Aorta (tissue), 5 donors: ENCODE data around the gene RPL12. TPM values are rescaled to one million over a fixed set of nuclear protein-coding genes. Genes with fewer than 3 reads are reported as not detected.
"Not testable (repeated sequence)": the region's sequence is repeated elsewhere in the genome, so short reads cannot be mapped to it uniquely, and the experiment has no call there.

Source experiments
- ATAC-seq: fragments of 200-7000 bp; cut with Tn5 transposase; one replicate; pipeline ENCODE4 v1.9.1; 2022; ENCODE audit warnings: moderate library complexity; ENCODE audit not compliant: low FRiP score
- DNase-seq, 2 donors: peaks; one replicate each; pipeline ENCODE4 v3.0.0-alpha.2; 2020
- H3K27ac ChIP-seq, 2 donors: one replicate each; pipeline ENCODE4 v1.5.1; 2013; ENCODE audit warnings: low read length in 2 of 2, mild to moderate bottlenecking in 2 of 2, moderate library complexity in 2 of 2, control low read depth in 1 of 2, inconsistent platforms in 1 of 2, low read depth in 1 of 2
- H3K27me3 ChIP-seq, 2 donors: one replicate each; pipeline ENCODE4 v1.6.1; 2013; ENCODE audit warnings: control low read depth in 1 of 2, low read length in 1 of 2, mild to moderate bottlenecking in 1 of 2, moderate library complexity in 1 of 2; ENCODE audit not compliant: insufficient read depth in 2 of 2, control insufficient read depth in 1 of 2
- H3K36me3 ChIP-seq, 2 donors: one replicate each; pipeline ENCODE4 v1.6.1; 2013; ENCODE audit warnings: control low read depth in 1 of 2, low read length in 1 of 2, mild to moderate bottlenecking in 1 of 2; ENCODE audit not compliant: insufficient read depth in 2 of 2, control insufficient read depth in 1 of 2
- H3K4me1 ChIP-seq, 2 donors: one replicate each; pipeline ENCODE4 v1.6.1; 2013; ENCODE audit warnings: low read length in 2 of 2, control low read depth in 1 of 2, mild to moderate bottlenecking in 1 of 2, moderate library complexity in 1 of 2; ENCODE audit not compliant: insufficient read depth in 2 of 2, control insufficient read depth in 1 of 2
- H3K4me3 ChIP-seq, 2 donors: one replicate each; pipeline ENCODE4 v1.5.1; 2013; ENCODE audit warnings: low read length in 2 of 2, control low read depth in 1 of 2, mild to moderate bottlenecking in 1 of 2
- H3K9me3 ChIP-seq: one replicate; pipeline ENCODE4 v1.6.1; 2013; ENCODE audit warnings: mild to moderate bottlenecking, low read length; ENCODE audit not compliant: control insufficient read depth
- WGBS, 2 donors: extraction: QIAGEN DNeasy Blood & Tissue Kit; methylation state at CpG; one replicate each; pipeline ENCODE4 v1.1.7; 2013; 5-methylcytosine and 5-hydroxymethylcytosine counted together
- intact Hi-C, 2 donors: fragments of 100-400 bp; cut with DNase I; formaldehyde crosslinking; loops; one replicate each; pipeline versions ENCODE4 v1.14.2 to v1.15.0; 2022
- polyA plus RNA-seq, 2 donors: library from polyadenylated mRNA; stranded (reverse); fragments of 200-250 nt; gene quantifications; one replicate each; pipeline ENCODE4 v1.2.3, GENCODE V29; 2013
- total RNA-seq, 2 donors: library from RNA; stranded (reverse); fragmentation: NEBNext Ultra II Directional; extraction: Animal tissue kit (Norgen Biotek cat#: 25700); gene quantifications; one replicate each; pipeline ENCODE4 v1.2.1, GENCODE V29; 2021
- donor health status: healthy with polysubstance abuse.
- donor health status: Bipolar disorder and iron deficiency.
- donor health status: DM: no; HTN: no; CAD: no.
- donor health status: DM: no; HTN: no; CAD: no.
- donor health status: DM: yes; HTN: yes; CAD: no.

RPL12 gene
- total and polyA plus RNA-seq, 4 donors: 875 to 3,006 (median 1,920) TPM

- Histone ChIP-seq H3K4me3 (no peak overlapping the region), H3K9me3 (no peaks in the 10 kb centered on the region), H3K27ac (no peak overlapping the region), H3K36me3 (peaks cover 0 to 4% of the 10 kb centered on the region in 2 donors), H3K4me1 (no peaks in the 10 kb centered on the region), H3K27me3 (no peaks in the 10 kb centered on the region)
- ATAC-seq (no peak), DNase-seq (no peak)
- WGBS, 2 donors: 87 to 93% methylated on average over 17 of the region's 17 CpGs
- intact Hi-C loops: no loop called here
Measured at GRCh38 chr9:127479507-127480081, 28.4 kb upstream of the RPL12 start.

- Histone ChIP-seq H3K27me3 (no peaks in the 10 kb centered on the region), H3K4me1 (no peaks in the 10 kb centered on the region), H3K9me3 (no peaks in the 10 kb centered on the region), H3K4me3 (no peak overlapping the region), H3K27ac (no peak overlapping the region), H3K36me3 (peaks cover 2 to 3% of the 10 kb centered on the region in 2 donors)
- peak in 1 of 2 donors; percentile 57 for DNase-seq
- no peak for ATAC-seq
- intact Hi-C loops: no loop called here
- 90 to 95% methylated on average over 5 of the region's 5 CpGs for WGBS, 2 donors
Measured at GRCh38 chr9:127474592-127474991, 23.4 kb upstream of the RPL12 start.

- no peak overlapping the region for H3K27ac ChIP-seq
- 77 to 83% methylated on average over 4 of the region's 4 CpGs for WGBS, 2 donors
- ATAC-seq: no peak
- intact Hi-C loops: no loop called here
- H3K4me1 ChIP-seq: no peaks in the 10 kb centered on the region
- peak in 1 of 2 donors; percentile 22 for DNase-seq
- no peaks in the 10 kb centered on the region for H3K27me3 ChIP-seq
- H3K4me3 ChIP-seq: no peak overlapping the region
- H3K36me3 ChIP-seq: peaks cover 2 to 3% of the 10 kb centered on the region in 2 donors
- H3K9me3 ChIP-seq: no peaks in the 10 kb centered on the region
Measured at GRCh38 chr9:127473932-127474331, 22.7 kb upstream of the RPL12 start.

- Histone ChIP-seq H3K36me3 (peaks cover 2 to 3% of the 10 kb centered on the region in 2 donors), H3K9me3 (no peaks in the 10 kb centered on the region), H3K27ac (no peak overlapping the region), H3K4me3 (no peak overlapping the region), H3K4me1 (no peaks in the 10 kb centered on the region), H3K27me3 (no peaks in the 10 kb centered on the region)
- ATAC-seq (no peak), DNase-seq (peak in 1 of 2 donors; percentile 31)
- WGBS, 2 donors: 88% methylated on average over 10 of the region's 10 CpGs
- intact Hi-C loops: no loop called here
Measured at GRCh38 chr9:127473501-127473900, 22.3 kb upstream of the RPL12 start.

GRCh38 chr9:127470662-127471061 is 19.5 kb upstream of the RPL12 start:
- Histone ChIP-seq H3K27ac (no peak overlapping the region), H3K27me3 (no peaks in the 10 kb centered on the region), H3K4me1 (no peaks in the 10 kb centered on the region), H3K36me3 (peaks cover 3 to 9% of the 10 kb centered on the region in 2 donors), H3K9me3 (no peaks in the 10 kb centered on the region), H3K4me3 (no peak overlapping the region)
- intact Hi-C loops: no loop called here
- ATAC-seq (no peak), DNase-seq (no peak)
- 82 to 89% methylated on average over 3 of the region's 3 CpGs for WGBS, 2 donors

GRCh38 chr9:127467621-127468020 is 16.4 kb upstream of the RPL12 start:
- H3K27ac ChIP-seq: no peak overlapping the region
- no peaks in the 10 kb centered on the region for H3K27me3 ChIP-seq
- ATAC-seq (no peak), DNase-seq (no peak)
- no peaks in the 10 kb centered on the region for H3K4me1 ChIP-seq
- intact Hi-C loops: no loop called here
- no peaks in the 10 kb centered on the region for H3K9me3 ChIP-seq
- WGBS, 2 donors: 95% methylated on average over 14 of the region's 14 CpGs
- H3K36me3 ChIP-seq: peaks cover 3 to 9% of the 10 kb centered on the region in 2 donors
- no peak overlapping the region for H3K4me3 ChIP-seq

- intact Hi-C loops, H3K9me3 ChIP-seq: not testable (repeated sequence)
- 96 to 97% methylated on average over 5 of the region's 5 CpGs for whole genome bisulfite sequencing, 2 donors
Measured at GRCh38 chr9:127466407-127466917, 15.3 kb upstream of the RPL12 start.

GRCh38 chr9:127463911-127464310 is 12.7 kb upstream of the RPL12 start:
- no peak overlapping the region for H3K4me3 ChIP-seq
- no peak for ATAC-seq
- intact Hi-C loops: no loop called here
- H3K27ac ChIP-seq: no peak overlapping the region
- H3K4me1 ChIP-seq: no peaks in the 10 kb centered on the region
- 67 to 73% methylated on average over 7 of the region's 7 CpGs for WGBS, 2 donors
- H3K27me3 ChIP-seq: no peaks in the 10 kb centered on the region
- DNase-seq: no peak
- peaks cover 3 to 16% of the 10 kb centered on the region in 2 donors for H3K36me3 ChIP-seq
- no peaks in the 10 kb centered on the region for H3K9me3 ChIP-seq

More at GRCh38 chr9:127466407-127466917, 15.3 kb upstream of the RPL12 start:
- ATAC-seq, DNase-seq, H3K4me1 ChIP-seq, H3K4me3 ChIP-seq, H3K27ac ChIP-seq, H3K27me3 ChIP-seq: not testable (repeated sequence)
- peaks cover 3 to 12% of the 10 kb centered on the region in 2 donors for H3K36me3 ChIP-seq

GRCh38 chr9:127463382-127463781 is 12.2 kb upstream of the RPL12 start:
- DNase-seq (no peak), ATAC-seq (no peak)
- Histone ChIP-seq H3K27me3 (no peaks in the 10 kb centered on the region), H3K4me3 (no peak overlapping the region), H3K9me3 (no peaks in the 10 kb centered on the region), H3K4me1 (no peaks in the 10 kb centered on the region), H3K36me3 (peaks cover 3 to 16% of the 10 kb centered on the region in 2 donors), H3K27ac (no peak overlapping the region)
- 87 to 94% methylated on average over 3 of the region's 3 CpGs for WGBS, 2 donors
- intact Hi-C loops: no loop called here
